Measurements from ENCODE around the gene IQCE.

GRCh38 chr7:2571409-2571808, 12.6 kb downstream of the IQCE start:
- TF ChIP-seq CEBPB (IDR thresholded peaks at IDR 0.05), result no peak
- no peak for TF ChIP-seq EP300 (IDR thresholded peaks at IDR 0.05; ENCODE audit: borderline replicate concordance)
- TF ChIP-seq CREB1 (IDR thresholded peaks at IDR 0.05; ENCODE audit: low read depth), result no peak
- no peak for TF ChIP-seq TCF12 (IDR thresholded peaks at IDR 0.05; ENCODE audit: low read depth)
- no peak for TF ChIP-seq YY1 (IDR thresholded peaks at IDR 0.05; ENCODE audit: low read depth)
- no peak for TF ChIP-seq RAD21 (IDR thresholded peaks at IDR 0.05; ENCODE audit: low read depth)
- TF ChIP-seq MAX (IDR thresholded peaks at IDR 0.05), result no peak
